IPS-NIHi11 (cell line): ENCODE results near the gene HLA-G.

Experiments used
- DNase-seq: peaks from one replicate; pipeline ENCODE4 v3.0.0; 2012; ENCODE audit warnings: mixed read lengths, low spot score

Gene HLA-G

GRCh38 chr6:29818892-29819291, 8.7 kb upstream of the HLA-G start:
- DNase-seq: no peak

GRCh38 chr6:29824144-29824543, 3.5 kb upstream of the HLA-G start:
- no peak for DNase-seq

DNA sequence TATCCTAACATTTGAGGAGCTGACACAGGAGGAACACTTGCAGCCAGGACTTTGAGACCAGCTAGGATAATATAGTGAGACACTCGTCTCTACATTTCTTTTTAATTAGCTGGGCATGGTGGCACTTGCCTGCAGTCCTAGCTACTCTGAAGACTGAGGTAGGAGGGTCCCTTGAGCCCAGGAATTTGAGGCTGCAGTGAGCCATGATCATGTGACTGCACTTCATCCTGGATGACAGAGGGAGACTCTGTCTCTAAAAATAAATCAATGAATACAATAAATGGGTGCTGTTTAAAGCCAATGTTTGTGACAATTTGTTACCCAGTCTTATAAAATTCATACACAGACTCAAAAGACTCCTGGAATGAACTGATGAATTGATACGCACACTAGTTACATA, 1.8 kb upstream of the HLA-G start:
- no peak for DNase-seq

- no peak for DNase-seq
Observed at GRCh38 chr6:29826271-29826670, 1.4 kb upstream of the HLA-G start.

GRCh38 chr6:29828471-29828797, 809 bp downstream of the HLA-G start:
- DNase-seq: peak; percentile 72

DNA sequence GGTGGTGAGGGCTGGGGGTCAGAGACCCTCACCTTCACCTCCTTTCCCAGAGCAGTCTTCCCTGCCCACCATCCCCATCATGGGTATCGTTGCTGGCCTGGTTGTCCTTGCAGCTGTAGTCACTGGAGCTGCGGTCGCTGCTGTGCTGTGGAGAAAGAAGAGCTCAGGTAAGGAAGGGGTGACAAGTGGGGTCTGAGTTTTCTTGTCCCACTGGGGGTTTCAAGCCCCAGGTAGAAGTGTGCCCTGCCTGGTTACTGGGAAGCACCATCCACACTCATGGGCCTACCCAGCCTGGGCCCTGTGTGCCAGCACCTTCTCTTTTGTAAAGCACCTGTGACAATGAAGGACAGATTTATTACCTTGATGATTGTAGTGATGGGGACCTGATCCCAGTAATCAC, 2.1 kb downstream of the HLA-G start:
- DNase-seq: no peak

GRCh38 chr6:29830409-29830808, 2.8 kb downstream of the HLA-G start:
- DNase-seq: no peak

DNA sequence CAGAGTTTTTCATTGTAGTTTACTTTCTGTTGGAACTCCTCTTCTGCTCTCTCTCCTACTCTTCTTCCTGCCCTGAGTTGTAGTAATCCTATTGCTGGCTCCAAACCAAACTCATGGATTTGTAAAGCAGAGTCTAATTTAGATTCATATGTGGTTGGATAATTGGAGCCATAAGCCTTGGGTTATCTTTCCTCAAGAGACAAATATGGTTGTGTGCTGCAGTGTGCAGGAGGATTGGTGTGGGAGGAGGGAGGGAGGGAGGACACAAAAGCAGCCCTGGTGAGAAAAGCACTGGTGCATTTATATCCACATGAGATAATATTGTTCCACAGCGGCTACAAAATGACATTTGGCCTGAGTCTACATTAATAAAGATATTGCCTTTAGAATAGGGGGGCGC, 4.2 kb downstream of the HLA-G start:
- no peak for DNase-seq

DNA sequence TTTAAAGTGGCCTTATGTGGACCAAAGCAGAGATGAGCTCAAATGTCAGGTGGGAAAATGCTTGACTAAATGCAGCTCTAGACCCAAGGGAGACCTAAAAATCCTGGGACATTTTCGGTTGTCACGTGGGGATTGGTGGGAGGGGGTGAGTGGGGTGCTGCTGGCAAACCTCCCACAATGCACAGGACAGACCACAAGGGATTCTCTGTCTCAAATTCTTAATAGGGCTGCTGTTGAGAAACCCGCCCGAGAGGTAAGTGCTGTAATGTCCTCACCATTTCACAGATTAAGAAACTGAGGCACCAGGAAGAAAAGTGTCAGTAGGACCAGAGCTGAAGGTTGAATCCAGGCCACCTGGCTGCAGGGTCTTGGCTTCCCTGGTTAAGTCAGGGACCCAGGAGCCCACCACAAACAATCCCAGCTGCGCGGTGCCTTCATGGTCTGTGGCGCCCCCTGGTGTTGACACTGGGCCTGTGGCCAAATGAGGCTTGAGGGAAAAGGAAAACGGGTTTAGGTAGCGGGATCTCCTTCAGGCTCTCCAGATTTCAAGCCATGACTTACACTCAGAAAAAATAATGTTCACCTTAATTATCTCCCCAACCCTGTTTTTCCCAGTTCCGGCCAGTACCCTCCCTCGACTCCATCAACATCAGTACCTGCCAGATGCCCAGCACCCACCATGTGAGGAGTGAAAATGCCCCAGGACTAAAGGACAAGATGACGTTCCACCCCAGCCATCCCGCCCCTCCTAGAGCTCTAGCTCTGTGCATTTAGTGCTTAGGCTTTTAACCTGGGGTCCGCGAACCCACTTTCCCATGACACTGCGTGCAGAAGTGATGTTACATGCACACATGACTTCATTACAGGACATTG, 7.2 kb downstream of the HLA-G start:
- DNase-seq: peak; percentile 50

- DNase-seq: no peak
Observed at GRCh38 chr6:29839917-29840316, 12.3 kb downstream of the HLA-G start.

- no peak for DNase-seq
Observed at GRCh38 chr6:29841030-29841429, 13.4 kb downstream of the HLA-G start.

DNA sequence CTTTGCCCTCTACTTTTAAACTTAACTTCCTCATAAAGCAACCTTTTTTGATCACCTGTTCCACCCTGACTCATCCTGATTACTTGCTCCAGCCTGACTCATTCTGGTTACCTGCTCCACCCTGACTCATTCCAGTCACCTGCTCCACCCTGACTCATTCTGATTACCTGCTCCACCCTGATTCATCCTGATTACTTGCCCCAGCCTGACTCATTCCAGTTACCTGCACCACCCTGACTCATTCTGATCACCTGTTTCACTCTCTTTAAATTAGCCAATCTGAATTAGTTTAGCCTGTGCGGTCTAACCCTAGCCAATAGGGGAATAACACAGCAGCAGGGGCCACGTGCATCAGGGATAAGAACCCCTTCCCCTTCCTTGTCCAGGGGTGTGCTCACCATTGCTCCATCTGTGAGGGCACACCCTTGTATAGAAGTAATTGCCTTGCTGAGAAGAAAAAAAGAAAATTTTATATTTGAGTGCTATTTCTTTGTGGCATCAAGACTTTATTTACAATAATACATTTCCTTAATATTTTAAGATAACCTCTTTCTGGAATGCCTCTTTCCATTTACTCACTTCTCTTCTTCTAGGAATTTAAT, 17.9 kb downstream of the HLA-G start:
- DNase-seq: no peak

DNA sequence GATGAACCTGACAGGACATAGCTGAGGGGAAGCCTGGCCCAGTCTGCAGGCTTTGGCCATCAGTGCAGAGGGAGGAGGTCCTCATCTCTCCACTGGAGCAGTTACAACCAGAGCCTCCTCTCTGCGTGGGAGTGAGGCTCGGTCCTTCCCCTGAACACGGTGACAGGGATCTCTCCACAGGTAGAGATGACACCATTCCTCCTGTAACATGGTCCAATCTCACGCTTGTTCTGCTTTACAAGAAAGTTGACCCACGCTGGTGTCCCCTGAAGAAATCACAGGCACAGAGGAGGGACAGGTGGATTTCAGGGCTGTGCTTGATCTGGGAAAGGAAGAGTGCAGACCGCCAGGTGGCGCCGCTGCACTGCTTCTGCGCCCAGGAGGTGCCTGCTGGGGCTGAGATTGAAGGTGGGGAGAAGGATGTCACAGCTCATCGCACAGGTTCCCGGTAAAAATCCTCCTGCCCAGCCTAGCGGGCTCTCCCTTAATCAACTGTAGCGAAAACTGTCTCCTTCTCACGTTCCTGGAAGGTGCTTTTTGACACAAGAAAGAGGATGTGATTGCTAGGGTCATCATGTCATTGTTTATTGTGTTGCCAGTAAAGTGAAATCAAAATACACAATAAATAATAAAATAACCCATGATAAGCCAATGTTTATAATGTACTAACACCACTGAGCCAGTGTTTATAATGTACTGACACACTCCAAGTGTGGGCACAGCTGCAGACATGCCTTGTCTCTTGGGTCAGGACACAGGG, 20.4 kb downstream of the HLA-G start:
- DNase-seq: peak; percentile 84

- DNase-seq: peak; percentile 42
Observed at GRCh38 chr6:29850011-29850553, 22.5 kb downstream of the HLA-G start.

DNA sequence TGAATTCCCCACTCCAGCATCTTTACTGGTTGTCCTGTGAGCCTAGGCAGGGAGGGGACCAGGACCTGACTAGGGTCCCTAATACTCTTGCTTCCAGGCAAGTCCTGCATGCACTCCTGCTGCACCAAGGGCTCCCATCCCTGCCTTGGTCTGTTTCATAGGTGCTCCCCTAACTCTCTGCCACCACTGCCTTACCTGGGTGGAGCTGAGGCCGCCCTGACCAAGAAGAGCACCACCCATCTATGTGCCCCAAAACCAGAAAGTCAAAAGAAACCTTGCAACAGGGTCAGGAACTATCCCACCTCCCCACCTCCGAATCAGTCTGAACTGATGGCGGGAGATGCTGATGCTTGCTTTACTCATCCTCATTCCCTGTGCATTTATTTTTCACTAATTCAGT, 23.6 kb downstream of the HLA-G start:
- no peak for DNase-seq

DNA sequence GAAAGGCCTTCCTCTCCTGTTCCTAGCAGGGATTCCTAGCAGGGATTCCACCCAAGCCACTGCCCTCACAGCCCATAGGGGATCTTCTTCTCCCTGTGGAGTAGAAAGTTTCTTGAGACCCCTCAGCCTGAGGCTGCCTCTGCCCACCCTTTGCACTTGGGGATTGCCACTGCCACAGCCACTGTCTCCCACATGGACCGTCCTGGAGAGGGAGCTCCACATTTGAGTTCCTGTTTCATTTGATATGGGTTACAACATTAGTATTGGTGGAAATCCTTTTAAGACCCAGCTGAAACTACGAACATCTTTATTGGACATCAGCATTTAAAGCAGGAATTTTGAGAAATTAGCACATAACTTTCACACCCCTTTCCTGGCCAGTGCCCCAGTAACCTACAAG, 25.6 kb downstream of the HLA-G start:
- no peak for DNase-seq

GRCh38 chr6:29858006-29858405, 30.4 kb downstream of the HLA-G start:
- DNase-seq: no peak

- no peak for DNase-seq
Observed at GRCh38 chr6:29861521-29862255, 34.1 kb downstream of the HLA-G start.

DNA sequence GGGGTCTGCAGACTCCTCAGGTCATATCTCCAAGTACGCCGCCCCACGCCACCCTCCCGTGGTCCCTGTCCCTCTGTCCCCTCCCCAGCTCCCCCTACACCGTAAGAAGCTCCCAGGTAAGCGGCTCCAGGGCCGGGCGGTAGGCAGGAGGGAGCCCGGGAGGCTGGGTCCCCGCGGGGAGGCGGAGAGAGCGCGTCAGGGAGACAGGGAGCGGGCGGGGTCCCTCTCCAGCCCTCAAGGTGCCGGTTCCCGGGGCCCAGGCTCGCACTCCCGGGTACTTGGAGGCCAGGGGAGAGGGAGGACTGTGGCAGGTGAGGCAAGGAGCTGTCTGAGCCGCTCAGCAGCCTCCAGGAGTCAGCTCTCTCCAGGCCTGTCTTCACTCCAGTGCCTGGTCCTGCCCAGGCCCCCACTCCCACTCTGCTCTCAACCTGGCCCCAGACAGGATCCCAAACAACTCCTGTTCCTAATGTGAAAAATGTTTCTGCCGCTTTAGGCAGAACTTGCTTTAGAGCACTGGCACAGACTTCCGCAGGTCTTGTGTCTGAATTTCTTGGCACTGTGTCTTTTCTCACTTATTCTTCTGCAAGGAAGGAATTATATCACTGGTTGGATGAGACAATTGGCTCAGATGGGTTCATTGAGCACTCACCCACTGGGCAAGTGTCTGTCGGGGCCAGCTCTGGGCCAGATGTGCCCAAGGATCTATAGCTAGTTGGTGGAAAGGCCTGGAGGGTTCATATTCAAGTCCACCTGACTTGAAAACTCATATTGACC, 36.6 kb downstream of the HLA-G start:
- DNase-seq: peak; percentile 60

- no peak for DNase-seq
Observed at GRCh38 chr6:29865631-29866030, 38.0 kb downstream of the HLA-G start.

GRCh38 chr6:29870104-29870503, 42.5 kb downstream of the HLA-G start:
- DNase-seq: no peak
